Neural crest cell (in vitro differentiated cells): ENCODE measurements around the gene ST7. TPM values are rescaled to one million over a fixed set of nuclear protein-coding genes. Genes with fewer than 3 reads are reported as not detected.

Experiments used
- DNase-seq: peaks from one replicate; pipeline ENCODE4 v3.0.0; 2021; ENCODE audit warnings: low read depth, mixed read lengths, low spot score
- H3K27ac Mint-ChIP-seq: one replicate; pipeline ENCODE4 v1.8.0; 2021; ENCODE audit warnings: mild to moderate bottlenecking, mixed read lengths; ENCODE audit not compliant: unreplicated experiment
- H3K27me3 Mint-ChIP-seq: 2 replicates; pipeline ENCODE4 v1.8.0; 2021; ENCODE audit warnings: low read depth, mild to moderate bottlenecking, mixed read lengths
- H3K36me3 Mint-ChIP-seq: 2 replicates; pipeline ENCODE4 v1.8.0; 2021; ENCODE audit warnings: low read depth, mild to moderate bottlenecking, mixed read lengths
- H3K4me1 Mint-ChIP-seq: 2 replicates; pipeline ENCODE4 v1.8.0; 2021; ENCODE audit warnings: mixed read lengths
- H3K4me3 Mint-ChIP-seq: one replicate; pipeline ENCODE4 v1.8.0; 2021; ENCODE audit warnings: mild to moderate bottlenecking, mixed read lengths
- H3K9me3 Mint-ChIP-seq: 2 replicates; pipeline ENCODE4 v1.8.0; 2021; ENCODE audit warnings: mixed read lengths
- CTCF ChIP-seq: fragments of 200-600 bp; sonication (generic); conservative IDR thresholded peaks from 2 replicates; pipeline ENCODE4 v1.5.0; 2021; ENCODE audit warnings: antibody characterized with exemption, mild to moderate bottlenecking
- total RNA-seq: library from RNA; stranded (reverse); gene quantifications from 2 replicates; pipeline ENCODE4 v1.2.1, GENCODE V29; 2021

Gene ST7
- total RNA-seq, 1 donor from 2014 or later, result 22.4 TPM

DNA sequence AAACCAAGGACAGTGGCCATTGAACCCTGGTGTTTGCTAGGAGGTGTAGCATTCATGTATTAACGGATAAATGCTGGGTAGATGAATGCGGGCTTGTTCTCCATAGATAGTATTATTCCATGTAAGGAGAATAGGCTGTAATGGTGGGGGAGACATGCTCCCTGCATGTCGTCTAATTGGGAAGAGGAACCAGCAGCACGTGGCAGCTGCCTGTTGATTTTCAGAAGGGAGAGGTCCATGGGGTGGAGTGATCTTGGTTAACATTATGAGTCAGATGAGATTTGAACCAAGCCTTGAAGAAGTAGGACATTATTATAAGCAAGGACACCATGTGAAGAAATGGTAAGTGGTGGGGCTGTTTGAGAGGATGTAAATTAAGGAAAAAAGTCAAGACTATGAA is 257.1 kb downstream of the ST7 start:
- no peaks in the 10 kb centered on the region for H3K9me3 Mint-ChIP-seq
- H3K36me3 Mint-ChIP-seq, result peaks cover 10% of the 10 kb centered on the region
- no peaks in the 10 kb centered on the region for H3K4me1 Mint-ChIP-seq
- no peaks in the 10 kb centered on the region for H3K27me3 Mint-ChIP-seq
- H3K27ac Mint-ChIP-seq, result peak overlapping the region; percentile 69
- no peak for DNase-seq
- TF ChIP-seq CTCF, result no peak
- no peak overlapping the region for H3K4me3 Mint-ChIP-seq

DNA sequence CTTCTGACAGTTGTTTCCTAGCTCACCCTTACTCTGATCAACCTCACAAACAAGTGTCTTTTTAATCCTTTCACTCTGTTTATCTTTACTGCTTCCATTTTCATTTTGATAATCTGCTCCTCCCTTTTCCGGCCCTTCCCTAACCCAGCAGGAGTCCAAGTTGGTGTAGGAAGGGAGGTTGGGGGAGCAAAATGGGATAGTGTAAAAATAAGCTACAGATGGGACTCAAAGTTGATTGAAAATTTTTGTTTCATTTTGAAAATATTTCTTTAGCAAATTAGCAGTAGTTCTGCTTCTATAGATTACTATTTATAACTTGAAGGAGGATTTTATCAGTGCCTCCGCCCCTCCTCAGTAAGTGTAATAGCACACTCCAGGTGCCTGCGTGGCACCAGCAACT is 257.6 kb downstream of the ST7 start:
- Mint-ChIP-seq H3K27ac (no peak overlapping the region), H3K9me3 (no peaks in the 10 kb centered on the region), H3K4me3 (no peak overlapping the region), H3K4me1 (no peaks in the 10 kb centered on the region), H3K36me3 (peaks cover 10% of the 10 kb centered on the region), H3K27me3 (no peaks in the 10 kb centered on the region)
- no peak for DNase-seq
- TF ChIP-seq CTCF, result no peak

DNA sequence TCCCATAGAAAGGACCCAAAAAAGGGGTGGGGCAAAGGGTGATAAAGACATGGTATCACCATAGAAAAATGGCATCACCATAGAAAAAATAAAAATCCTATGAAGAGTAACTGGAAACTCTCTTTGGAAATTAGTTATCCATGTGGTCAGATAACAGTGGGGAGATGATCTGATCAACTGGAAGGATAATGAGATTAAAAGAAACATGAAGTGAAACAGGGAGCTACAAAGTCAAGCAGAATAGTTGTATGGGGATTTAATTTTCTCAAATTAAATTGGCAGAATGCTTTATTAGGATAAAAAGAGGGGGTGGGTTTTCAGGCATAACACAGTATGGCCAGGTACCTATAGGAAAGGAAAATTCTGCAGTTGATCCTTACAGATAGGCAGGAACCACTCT is 258.3 kb downstream of the ST7 start:
- no peak for TF ChIP-seq CTCF
- Mint-ChIP-seq H3K36me3 (peaks cover 10% of the 10 kb centered on the region), H3K27ac (no peak overlapping the region), H3K27me3 (no peaks in the 10 kb centered on the region), H3K4me3 (no peak overlapping the region), H3K9me3 (no peaks in the 10 kb centered on the region), H3K4me1 (no peaks in the 10 kb centered on the region)
- DNase-seq, result no peak

DNA sequence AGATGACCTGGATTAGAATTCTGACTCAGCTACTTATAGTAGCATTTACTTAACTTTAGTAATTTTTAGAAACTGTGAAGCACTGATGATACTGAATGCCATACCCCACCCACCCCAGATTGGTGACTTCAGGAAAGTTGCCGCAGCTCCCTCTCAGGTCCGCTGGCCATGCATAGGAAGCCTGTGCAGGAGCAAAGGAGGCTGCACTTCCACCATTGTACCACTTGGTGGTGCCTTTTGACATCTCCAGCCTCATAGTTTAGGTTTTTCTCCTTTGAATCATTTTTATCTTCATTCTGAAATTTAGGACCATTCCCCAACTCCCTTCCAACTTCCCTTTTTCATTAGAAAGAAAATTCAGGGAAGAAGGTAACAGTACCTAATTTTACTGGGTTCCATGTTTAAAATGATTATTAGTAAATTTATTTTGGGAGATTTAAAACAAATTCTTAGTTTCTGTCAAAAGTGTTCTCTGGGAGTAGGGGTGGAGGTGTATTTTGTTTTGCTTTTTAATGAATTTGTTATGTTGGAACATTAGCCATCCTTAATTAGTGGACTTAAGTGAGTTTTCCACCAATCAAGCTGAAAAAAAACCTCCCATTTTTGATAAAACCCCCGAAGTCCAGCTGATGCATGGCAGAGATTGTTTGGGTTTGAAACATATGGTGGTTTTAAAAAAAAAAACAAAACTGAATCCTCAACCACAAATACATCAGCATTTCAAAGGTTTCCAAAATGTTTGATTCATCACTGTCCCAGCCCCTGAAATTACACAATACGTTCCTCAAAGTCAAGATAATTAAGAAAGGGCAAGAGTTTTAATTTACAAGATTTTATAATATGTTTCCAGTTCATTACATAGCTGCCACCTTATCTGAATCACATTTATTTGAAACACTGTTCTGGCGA is 259.9 kb downstream of the ST7 start:
- peak; percentile 92 for TF ChIP-seq CTCF
- Mint-ChIP-seq H3K27ac (no peak overlapping the region), H3K36me3 (peaks cover 10% of the 10 kb centered on the region), H3K27me3 (no peaks in the 10 kb centered on the region), H3K9me3 (no peaks in the 10 kb centered on the region), H3K4me1 (no peaks in the 10 kb centered on the region), H3K4me3 (no peak overlapping the region)
- DNase-seq, result peak; percentile 55

GRCh38 chr7:117216010-117216409 is 262.7 kb downstream of the ST7 start:
- H3K27me3 Mint-ChIP-seq, result no peaks in the 10 kb centered on the region
- DNase-seq, result no peak
- no peak for TF ChIP-seq CTCF
- no peaks in the 10 kb centered on the region for H3K9me3 Mint-ChIP-seq
- no peak overlapping the region for H3K27ac Mint-ChIP-seq
- peaks cover 9% of the 10 kb centered on the region for H3K36me3 Mint-ChIP-seq
- H3K4me3 Mint-ChIP-seq, result no peak overlapping the region
- H3K4me1 Mint-ChIP-seq, result no peaks in the 10 kb centered on the region
